Breast epithelium (tissue), 3 donors: ENCODE measurements around the gene LAMB4.

Source experiments
- CTCF ChIP-seq, 3 donors: fragments of 450-650 bp; IDR thresholded peaks; one replicate each; pipeline ENCODE4 v1.5.1; 2016 to 2017; ENCODE audit warnings: antibody characterized with exemption in 3 of 3, mild to moderate bottlenecking in 3 of 3, moderate library complexity in 3 of 3
- POLR2A ChIP-seq: fragments of 450-650 bp; IDR thresholded peaks from one replicate; pipeline ENCODE4 v1.6.1; 2016; ENCODE audit warnings: antibody characterized with exemption, mild to moderate bottlenecking, moderate library complexity

GRCh38 chr7:108034586-108034985, 95.6 kb downstream of the LAMB4 start:
- no peak for TF ChIP-seq POLR2A
- TF ChIP-seq CTCF (IDR thresholded peaks at IDR 0.05) = no peak
